ENCODE measurements around the gene XRCC4.
"Not testable (repeated sequence)": the region's sequence is repeated elsewhere in the genome, so short reads cannot be mapped to it uniquely, and the experiment has no call there.

Gene XRCC4

GRCh38 chr5:83148370-83148769, 71.0 kb downstream of the XRCC4 start:
- H2AFZ ChIP-seq (ENCODE audit: low read depth, low read length): no peak overlapping the region
- peaks cover 3% of the 10 kb centered on the region for H3K9me3 ChIP-seq (ENCODE audit: low read length)
- no peak overlapping the region for H3K4me3 ChIP-seq (ENCODE audit: low read length)
- no peaks in the 10 kb centered on the region for H3K36me3 ChIP-seq (ENCODE audit: insufficient read depth, low read length)
- no peaks in the 10 kb centered on the region for H3K27me3 ChIP-seq (ENCODE audit: insufficient read depth, low read length)
- H3K4me1 ChIP-seq (ENCODE audit: insufficient read depth, low read length): peaks cover 6% of the 10 kb centered on the region

DNA sequence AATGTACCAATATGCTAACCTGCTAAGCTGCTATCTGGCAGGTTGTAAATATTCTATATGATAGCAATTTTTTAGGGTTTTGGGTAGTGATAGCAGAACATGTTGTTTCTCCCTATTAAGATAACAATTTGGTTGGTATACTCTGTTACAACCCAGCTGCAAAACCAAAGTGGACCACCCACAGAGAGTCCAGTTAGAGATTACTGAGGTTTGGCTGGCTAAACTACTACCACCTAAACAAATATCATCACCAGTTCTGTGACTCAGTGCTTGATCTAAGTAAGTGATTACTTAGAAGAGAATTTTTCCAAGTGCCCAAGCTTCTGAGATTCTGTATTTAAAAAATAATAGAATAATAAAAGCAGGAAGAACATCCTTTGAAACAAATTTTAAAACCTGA, 72.3 kb downstream of the XRCC4 start:
- Histone ChIP-seq H2AFZ (ENCODE audit: low read depth, low read length) (no peak overlapping the region), H3K4me1 (ENCODE audit: insufficient read depth, low read length) (peaks cover 8% of the 10 kb centered on the region), H3K4me3 (ENCODE audit: low read length) (no peak overlapping the region), H3K9me3 (ENCODE audit: low read length) (no peaks in the 10 kb centered on the region), H3K36me3 (ENCODE audit: insufficient read depth, low read length) (no peaks in the 10 kb centered on the region), H3K27me3 (ENCODE audit: insufficient read depth, low read length) (no peaks in the 10 kb centered on the region)

- Histone ChIP-seq H3K4me1 (ENCODE audit: insufficient read depth, low read length) (peaks cover 8% of the 10 kb centered on the region), H3K9me3 (ENCODE audit: low read length) (no peaks in the 10 kb centered on the region), H2AFZ (ENCODE audit: low read depth, low read length) (no peak overlapping the region), H3K4me3 (ENCODE audit: low read length) (no peak overlapping the region), H3K27me3 (ENCODE audit: insufficient read depth, low read length) (no peaks in the 10 kb centered on the region), H3K36me3 (ENCODE audit: insufficient read depth, low read length) (no peaks in the 10 kb centered on the region)
These were observed 74.5 kb downstream of the XRCC4 start for GRCh38 chr5:83151821-83152220.

DNA sequence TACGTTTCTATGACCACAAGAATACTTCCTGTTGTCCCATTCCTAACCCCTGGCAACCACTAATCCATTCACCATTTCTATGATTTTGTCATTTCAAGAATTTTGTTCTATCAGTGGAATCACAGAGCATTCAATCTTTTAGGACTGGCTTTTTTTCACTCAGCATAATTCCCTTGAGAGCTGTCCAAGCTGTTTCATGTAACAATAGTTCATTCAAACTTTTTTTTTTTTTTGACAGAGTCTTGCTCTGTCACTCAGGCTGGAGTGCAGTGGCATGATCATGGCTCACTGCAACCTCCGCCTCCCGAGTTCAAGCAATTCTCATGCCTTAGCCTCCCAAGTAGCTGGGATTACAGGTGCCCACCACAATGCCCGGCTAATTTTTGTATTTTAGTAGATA, 75.6 kb downstream of the XRCC4 start:
- not testable (repeated sequence) for H2AFZ ChIP-seq (ENCODE audit: low read depth, low read length); H3K27me3 ChIP-seq (ENCODE audit: insufficient read depth, low read length); H3K36me3 ChIP-seq (ENCODE audit: insufficient read depth, low read length); H3K4me1 ChIP-seq (ENCODE audit: insufficient read depth, low read length); H3K9me3 ChIP-seq (ENCODE audit: low read length); H3K4me3 ChIP-seq (ENCODE audit: low read length)

- Histone ChIP-seq H3K9me3 (ENCODE audit: low read length) (no peaks in the 10 kb centered on the region), H2AFZ (ENCODE audit: low read depth, low read length) (no peak overlapping the region), H3K36me3 (ENCODE audit: insufficient read depth, low read length) (no peaks in the 10 kb centered on the region), H3K27me3 (ENCODE audit: insufficient read depth, low read length) (no peaks in the 10 kb centered on the region), H3K4me1 (ENCODE audit: insufficient read depth, low read length) (peaks cover 8% of the 10 kb centered on the region), H3K4me3 (ENCODE audit: low read length) (no peak overlapping the region)
These were observed 78.7 kb downstream of the XRCC4 start for GRCh38 chr5:83156001-83156400.

GRCh38 chr5:83157163-83157562, 79.8 kb downstream of the XRCC4 start:
- no peak overlapping the region for H2AFZ ChIP-seq (ENCODE audit: low read depth, low read length)
- no peak overlapping the region for H3K4me3 ChIP-seq (ENCODE audit: low read length)
- no peaks in the 10 kb centered on the region for H3K36me3 ChIP-seq (ENCODE audit: insufficient read depth, low read length)

DNA sequence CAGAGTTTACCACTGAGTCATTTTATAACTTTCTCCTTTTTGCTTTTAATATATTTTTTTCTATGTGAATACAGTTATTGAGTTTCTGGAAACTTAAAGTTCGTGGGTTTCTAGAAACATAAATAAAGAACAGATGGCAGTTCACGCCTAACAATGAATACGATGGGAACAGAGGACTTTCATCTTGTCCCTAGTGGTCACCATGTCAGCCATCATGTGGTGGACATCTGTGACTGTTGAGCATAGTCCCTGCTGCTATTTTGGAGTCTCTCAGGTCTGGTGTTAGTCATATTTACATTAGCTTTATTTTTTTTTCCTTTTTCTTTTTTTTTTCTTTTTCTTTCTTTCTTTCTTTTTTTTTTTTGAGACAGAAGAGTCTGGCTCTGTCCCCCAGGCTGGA, 85.3 kb downstream of the XRCC4 start:
- Histone ChIP-seq H3K36me3 (ENCODE audit: insufficient read depth, low read length) (no peaks in the 10 kb centered on the region), H2AFZ (ENCODE audit: low read depth, low read length) (no peak overlapping the region), H3K9me3 (ENCODE audit: low read length) (no peaks in the 10 kb centered on the region), H3K4me3 (ENCODE audit: low read length) (no peak overlapping the region), H3K27me3 (ENCODE audit: insufficient read depth, low read length) (no peaks in the 10 kb centered on the region), H3K4me1 (ENCODE audit: insufficient read depth, low read length) (peaks cover 5% of the 10 kb centered on the region)

More at GRCh38 chr5:83157163-83157562, 79.8 kb downstream of the XRCC4 start:
- H3K9me3 ChIP-seq (ENCODE audit: low read length): no peaks in the 10 kb centered on the region
- no peaks in the 10 kb centered on the region for H3K27me3 ChIP-seq (ENCODE audit: insufficient read depth, low read length)
- H3K4me1 ChIP-seq (ENCODE audit: insufficient read depth, low read length): peaks cover 8% of the 10 kb centered on the region

DNA sequence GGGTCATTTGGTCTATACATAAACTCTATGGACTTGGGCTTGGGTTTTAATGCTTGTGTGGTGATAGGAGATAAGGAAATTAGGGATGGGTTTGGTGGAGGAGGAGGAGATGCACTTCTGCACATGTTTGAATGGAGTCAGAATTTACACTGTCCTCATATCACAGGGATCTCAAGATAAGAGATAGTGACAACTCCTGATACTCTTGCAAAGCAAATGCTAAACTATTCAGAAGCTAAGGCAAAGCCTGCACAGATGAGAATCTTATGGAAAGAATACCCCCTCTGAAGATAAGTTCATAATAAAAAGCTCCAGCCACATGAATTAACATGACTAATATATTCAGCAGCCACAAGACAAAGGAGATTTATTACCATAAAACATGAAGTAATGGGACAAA, 90.2 kb downstream of the XRCC4 start:
- no peaks in the 10 kb centered on the region for H3K27me3 ChIP-seq (ENCODE audit: insufficient read depth, low read length)
- no peak overlapping the region for H2AFZ ChIP-seq (ENCODE audit: low read depth, low read length)
- H3K36me3 ChIP-seq (ENCODE audit: insufficient read depth, low read length): no peaks in the 10 kb centered on the region
- H3K4me3 ChIP-seq (ENCODE audit: low read length): no peak overlapping the region
- no peaks in the 10 kb centered on the region for H3K9me3 ChIP-seq (ENCODE audit: low read length)
- peaks cover 8% of the 10 kb centered on the region for H3K4me1 ChIP-seq (ENCODE audit: insufficient read depth, low read length)

- Histone ChIP-seq H3K27me3 (ENCODE audit: insufficient read depth, low read length) (no peaks in the 10 kb centered on the region), H3K36me3 (ENCODE audit: insufficient read depth, low read length) (no peaks in the 10 kb centered on the region), H3K4me3 (ENCODE audit: low read length) (no peak overlapping the region), H3K4me1 (ENCODE audit: insufficient read depth, low read length) (peaks cover 5% of the 10 kb centered on the region), H2AFZ (ENCODE audit: low read depth, low read length) (no peak overlapping the region), H3K9me3 (ENCODE audit: low read length) (no peaks in the 10 kb centered on the region)
These were observed 92.4 kb downstream of the XRCC4 start for GRCh38 chr5:83169571-83170337.

GRCh38 chr5:83172011-83172410, 94.7 kb downstream of the XRCC4 start:
- Histone ChIP-seq H2AFZ (ENCODE audit: low read depth, low read length) (no peak overlapping the region), H3K36me3 (ENCODE audit: insufficient read depth, low read length) (no peaks in the 10 kb centered on the region), H3K27me3 (ENCODE audit: insufficient read depth, low read length) (no peaks in the 10 kb centered on the region), H3K4me3 (ENCODE audit: low read length) (no peak overlapping the region), H3K4me1 (ENCODE audit: insufficient read depth, low read length) (peaks cover 5% of the 10 kb centered on the region), H3K9me3 (ENCODE audit: low read length) (no peaks in the 10 kb centered on the region)

- Histone ChIP-seq H3K36me3 (ENCODE audit: insufficient read depth, low read length) (no peaks in the 10 kb centered on the region), H3K27me3 (ENCODE audit: insufficient read depth, low read length) (no peaks in the 10 kb centered on the region), H3K4me1 (ENCODE audit: insufficient read depth, low read length) (peaks cover 5% of the 10 kb centered on the region), H2AFZ (ENCODE audit: low read depth, low read length) (no peak overlapping the region), H3K9me3 (ENCODE audit: low read length) (no peaks in the 10 kb centered on the region), H3K4me3 (ENCODE audit: low read length) (no peak overlapping the region)
These were observed 95.3 kb downstream of the XRCC4 start for GRCh38 chr5:83172655-83173054.

- Histone ChIP-seq H3K4me3 (ENCODE audit: low read length) (no peak overlapping the region), H3K9me3 (ENCODE audit: low read length) (no peaks in the 10 kb centered on the region), H3K4me1 (ENCODE audit: insufficient read depth, low read length) (peaks cover 3% of the 10 kb centered on the region), H2AFZ (ENCODE audit: low read depth, low read length) (no peak overlapping the region), H3K36me3 (ENCODE audit: insufficient read depth, low read length) (no peaks in the 10 kb centered on the region), H3K27me3 (ENCODE audit: insufficient read depth, low read length) (no peaks in the 10 kb centered on the region)
These were observed 96.5 kb downstream of the XRCC4 start for GRCh38 chr5:83173826-83174225.

- Histone ChIP-seq H3K9me3 (ENCODE audit: low read length) (no peaks in the 10 kb centered on the region), H3K4me1 (ENCODE audit: insufficient read depth, low read length) (no peaks in the 10 kb centered on the region), H2AFZ (ENCODE audit: low read depth, low read length) (no peak overlapping the region), H3K36me3 (ENCODE audit: insufficient read depth, low read length) (no peaks in the 10 kb centered on the region), H3K4me3 (ENCODE audit: low read length) (no peak overlapping the region), H3K27me3 (ENCODE audit: insufficient read depth, low read length) (no peaks in the 10 kb centered on the region)
These were observed 100.5 kb downstream of the XRCC4 start for GRCh38 chr5:83177803-83178202.

DNA sequence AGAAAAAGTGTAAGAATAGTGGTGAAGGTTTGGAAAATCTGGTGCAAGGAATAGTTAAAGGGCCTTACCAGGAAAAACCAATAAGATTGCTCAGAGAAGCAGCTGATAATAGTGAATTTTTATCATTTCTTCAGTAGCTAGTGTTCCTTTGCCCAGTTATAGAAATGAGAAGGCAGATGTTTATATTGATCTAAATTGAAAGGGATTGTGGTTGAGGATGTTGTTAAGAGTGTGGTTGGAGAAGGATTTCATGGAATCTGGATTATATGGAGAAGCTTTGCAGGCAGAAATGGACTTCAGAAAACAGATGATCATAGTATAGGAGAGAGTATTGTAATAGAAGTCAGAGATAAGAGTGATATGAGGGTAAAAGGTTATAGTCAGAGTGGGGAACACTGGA, 102.6 kb downstream of the XRCC4 start:
- no peaks in the 10 kb centered on the region for H3K36me3 ChIP-seq (ENCODE audit: insufficient read depth, low read length)
- no peak overlapping the region for H2AFZ ChIP-seq (ENCODE audit: low read depth, low read length)
- H3K4me3 ChIP-seq (ENCODE audit: low read length): no peak overlapping the region
- no peaks in the 10 kb centered on the region for H3K27me3 ChIP-seq (ENCODE audit: insufficient read depth, low read length)
- H3K4me1 ChIP-seq (ENCODE audit: insufficient read depth, low read length): no peaks in the 10 kb centered on the region
- no peaks in the 10 kb centered on the region for H3K9me3 ChIP-seq (ENCODE audit: low read length)

All from neuron (in vitro differentiated cells).